ENCODE data around the gene RFTN1. TPM values are rescaled to one million over a fixed set of nuclear protein-coding genes. Genes with fewer than 3 reads are reported as not detected.

RFTN1 gene
- total RNA-seq, 1 donor from 2014 or later, result 41.8 TPM

DNA sequence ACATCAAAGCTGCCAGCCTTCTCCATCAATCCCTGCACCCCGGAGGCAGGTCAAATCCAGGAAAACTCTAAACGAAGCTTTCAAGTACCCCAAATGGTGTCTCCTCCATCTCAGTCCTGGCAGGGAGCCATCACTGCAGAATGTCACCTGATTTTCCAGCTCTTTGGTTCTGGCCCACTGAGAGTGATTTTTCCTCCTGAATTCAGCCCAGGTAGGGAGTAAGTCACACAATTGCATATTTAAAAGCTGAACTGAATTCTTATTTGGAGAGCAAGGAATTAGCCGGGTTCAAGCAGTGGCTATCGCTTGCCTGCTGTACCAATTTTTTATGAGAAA, 5.3 kb downstream of the RFTN1 start:
- H3K4me3 Mint-ChIP-seq (ENCODE audit: unreplicated experiment), result no peak overlapping the region
- DNase-seq (ENCODE audit: low spot score), result no peak
- peaks cover 18% of the 10 kb centered on the region for H3K36me3 Mint-ChIP-seq (ENCODE audit: low read depth, unreplicated experiment)
- H3K9me3 Mint-ChIP-seq (ENCODE audit: unreplicated experiment), result no peaks in the 10 kb centered on the region
- H3K27ac Mint-ChIP-seq (ENCODE audit: unreplicated experiment), result no peak overlapping the region
- H3K4me1 Mint-ChIP-seq (ENCODE audit: unreplicated experiment), result peaks cover 30% of the 10 kb centered on the region
- no peak for TF ChIP-seq CTCF (IDR thresholded peaks at IDR 0.05; ENCODE audit: unreplicated experiment)
- peaks cover 12% of the 10 kb centered on the region for H3K27me3 Mint-ChIP-seq (ENCODE audit: unreplicated experiment)

- no peak overlapping the region for H3K27ac Mint-ChIP-seq (ENCODE audit: unreplicated experiment)
- no peak overlapping the region for H3K4me3 Mint-ChIP-seq (ENCODE audit: unreplicated experiment)
- H3K27me3 Mint-ChIP-seq (ENCODE audit: unreplicated experiment), result peaks cover 12% of the 10 kb centered on the region
Observed at GRCh38 chr3:16507578-16508242, 5.8 kb downstream of the RFTN1 start.

GRCh38 chr3:16506884-16507577, 6.5 kb downstream of the RFTN1 start:
- H3K36me3 Mint-ChIP-seq (ENCODE audit: low read depth, unreplicated experiment), result peaks cover 18% of the 10 kb centered on the region
- no peak for DNase-seq (ENCODE audit: low spot score)
- TF ChIP-seq CTCF (IDR thresholded peaks at IDR 0.05; ENCODE audit: unreplicated experiment), result no peak
- H3K9me3 Mint-ChIP-seq (ENCODE audit: unreplicated experiment), result no peaks in the 10 kb centered on the region
- no peak overlapping the region for H3K4me3 Mint-ChIP-seq (ENCODE audit: unreplicated experiment)
- no peak overlapping the region for H3K27ac Mint-ChIP-seq (ENCODE audit: unreplicated experiment)
- H3K4me1 Mint-ChIP-seq (ENCODE audit: unreplicated experiment), result peaks cover 26% of the 10 kb centered on the region
- H3K27me3 Mint-ChIP-seq (ENCODE audit: unreplicated experiment), result peaks cover 10% of the 10 kb centered on the region

More at GRCh38 chr3:16507578-16508242, 5.8 kb downstream of the RFTN1 start:
- H3K9me3 Mint-ChIP-seq (ENCODE audit: unreplicated experiment), result no peaks in the 10 kb centered on the region
- H3K36me3 Mint-ChIP-seq (ENCODE audit: low read depth, unreplicated experiment), result peaks cover 18% of the 10 kb centered on the region
- no peak for TF ChIP-seq CTCF (IDR thresholded peaks at IDR 0.05; ENCODE audit: unreplicated experiment)
- DNase-seq (ENCODE audit: low spot score), result no peak
- H3K4me1 Mint-ChIP-seq (ENCODE audit: unreplicated experiment), result peaks cover 30% of the 10 kb centered on the region

GRCh38 chr3:16506451-16506850, 7.0 kb downstream of the RFTN1 start:
- no peak for DNase-seq (ENCODE audit: low spot score)
- Mint-ChIP-seq H3K4me3 (ENCODE audit: unreplicated experiment) (no peak overlapping the region), H3K4me1 (ENCODE audit: unreplicated experiment) (peaks cover 20% of the 10 kb centered on the region), H3K27me3 (ENCODE audit: unreplicated experiment) (peaks cover 7% of the 10 kb centered on the region), H3K27ac (ENCODE audit: unreplicated experiment) (no peak overlapping the region), H3K36me3 (ENCODE audit: low read depth, unreplicated experiment) (peaks cover 14% of the 10 kb centered on the region), H3K9me3 (ENCODE audit: unreplicated experiment) (no peaks in the 10 kb centered on the region)
- TF ChIP-seq CTCF (IDR thresholded peaks at IDR 0.05; ENCODE audit: unreplicated experiment), result no peak

DNA sequence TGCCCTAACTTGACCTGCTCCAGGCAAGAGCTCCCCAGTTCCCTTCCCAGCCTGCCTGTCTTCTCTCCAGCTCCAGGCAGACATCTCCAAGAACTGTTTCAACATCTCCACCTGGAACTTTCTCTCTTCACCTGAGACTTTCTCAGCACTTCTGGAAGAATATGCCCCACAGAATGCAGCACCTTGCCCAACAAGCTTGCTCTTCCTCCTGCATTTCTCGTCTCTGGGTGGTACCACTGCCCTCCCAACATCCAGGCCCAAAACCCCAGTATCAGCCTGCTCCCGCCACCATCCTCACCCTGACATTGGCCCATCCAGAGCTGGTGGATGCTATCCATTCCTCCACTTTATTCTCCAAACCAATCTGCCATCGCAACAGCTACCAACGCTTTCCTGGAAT, 8.8 kb downstream of the RFTN1 start:
- H3K27me3 Mint-ChIP-seq (ENCODE audit: unreplicated experiment), result peaks cover 5% of the 10 kb centered on the region
- H3K9me3 Mint-ChIP-seq (ENCODE audit: unreplicated experiment), result no peaks in the 10 kb centered on the region

More for the DNA sequence above, 8.8 kb downstream of the RFTN1 start:
- H3K4me1 Mint-ChIP-seq (ENCODE audit: unreplicated experiment), result peaks cover 6% of the 10 kb centered on the region
- DNase-seq (ENCODE audit: low spot score), result no peak
- no peak for TF ChIP-seq CTCF (IDR thresholded peaks at IDR 0.05; ENCODE audit: unreplicated experiment)
- peaks cover 23% of the 10 kb centered on the region for H3K36me3 Mint-ChIP-seq (ENCODE audit: low read depth, unreplicated experiment)
- no peak overlapping the region for H3K27ac Mint-ChIP-seq (ENCODE audit: unreplicated experiment)
- no peak overlapping the region for H3K4me3 Mint-ChIP-seq (ENCODE audit: unreplicated experiment)
